ENCODE measurements around the gene FAM200B. TPM values are rescaled to one million over a fixed set of nuclear protein-coding genes. Genes with fewer than 3 reads are reported as not detected.
A peak's percentile ranks its signal among the peaks of the same experiment; 100 is the strongest.

FAM200B gene
- total RNA-seq, 6 experiments from 2014 or later, result 26.0 to 36.2 (median 34.3) TPM

DNA sequence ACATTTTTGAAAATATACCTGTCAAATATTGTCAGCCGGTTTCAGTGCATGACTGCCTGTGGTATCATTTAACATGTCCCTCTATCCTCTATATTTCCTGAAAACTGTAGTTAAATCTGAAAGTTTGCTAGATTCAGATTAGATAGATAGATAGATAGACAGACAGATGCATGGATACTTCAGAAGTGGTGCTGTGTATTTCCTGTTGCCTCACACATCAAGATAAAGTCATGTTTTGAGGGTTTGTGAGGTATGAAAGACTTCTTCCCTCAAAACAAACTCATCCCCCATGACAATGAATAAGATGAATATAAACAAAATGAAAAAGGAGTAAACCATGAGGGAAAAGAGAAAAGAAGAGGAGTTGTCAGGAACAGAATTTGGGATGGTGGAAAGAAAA, 15.2 kb downstream of the FAM200B start:
- TF ChIP-seq CTCF (IDR thresholded peaks at IDR 0.05), result no peak
- no peaks in the 10 kb centered on the region for H3K9me3 Mint-ChIP-seq
- DNase-seq, result no peak
- peaks cover 16% of the 10 kb centered on the region for H3K36me3 Mint-ChIP-seq (ENCODE audit: low read depth)
- peaks cover 44% of the 10 kb centered on the region for H3K4me1 Mint-ChIP-seq (ENCODE audit: low read depth)
- no peaks in the 10 kb centered on the region; the same call in none of the 2 replicates for H3K27me3 Mint-ChIP-seq (ENCODE audit: insufficient read depth)
- H3K27ac Mint-ChIP-seq, result no peak overlapping the region
- H3K4me3 Mint-ChIP-seq, result no peak overlapping the region

DNA sequence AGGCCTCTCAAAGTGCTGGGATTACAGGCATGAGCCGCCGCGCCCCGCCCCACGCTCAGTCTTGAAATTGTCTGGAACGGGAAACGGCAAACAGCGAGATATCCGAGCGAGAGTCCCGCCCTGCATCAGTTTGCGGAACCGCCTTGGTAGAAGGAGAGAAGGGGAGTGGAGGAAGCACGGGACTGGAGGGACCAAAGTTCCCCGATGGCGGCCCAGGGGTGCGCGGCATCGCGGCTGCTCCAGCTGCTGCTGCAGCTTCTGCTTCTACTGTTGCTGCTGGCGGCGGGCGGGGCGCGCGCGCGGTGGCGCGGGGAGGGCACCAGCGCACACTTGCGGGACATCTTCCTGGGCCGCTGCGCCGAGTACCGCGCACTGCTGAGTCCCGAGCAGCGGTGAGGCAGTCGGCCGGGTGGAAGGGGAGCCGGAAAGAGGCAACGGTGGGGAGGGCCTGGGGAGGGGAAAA, 21.3 kb downstream of the FAM200B start, which contains the start of gene BST1:
Gene BST1, plus strand, starts transcription at position 125 of the 463 bp plus-strand sequence. Its CDS starts 80 bp downstream, at position 205.
- DNase-seq, result peak; percentile 30
- H3K4me3 Mint-ChIP-seq, result peak within 1 kb of the TSS; percentile 82
- H3K9me3 Mint-ChIP-seq, result no peaks in the 10 kb centered on the region
- H3K27ac Mint-ChIP-seq, result no peak within 1 kb of the TSS; the same call in 1 of the 2 replicates
- peaks cover 3% of the 10 kb centered on the region for H3K27me3 Mint-ChIP-seq (ENCODE audit: insufficient read depth)
- TF ChIP-seq CTCF (IDR thresholded peaks at IDR 0.05), result no peak
- no peaks in the 10 kb centered on the region for H3K36me3 Mint-ChIP-seq (ENCODE audit: low read depth)
- H3K4me1 Mint-ChIP-seq (ENCODE audit: low read depth), result peaks cover 14% of the 10 kb centered on the region

GRCh38 chr4:15703439-15703838, 21.8 kb downstream of the FAM200B start:
- Mint-ChIP-seq H3K9me3 (no peaks in the 10 kb centered on the region), H3K27me3 (ENCODE audit: insufficient read depth) (peaks cover 3% of the 10 kb centered on the region), H3K4me3 (peak overlapping the region; percentile 70), H3K27ac (no peak overlapping the region), H3K4me1 (ENCODE audit: low read depth) (peaks cover 14% of the 10 kb centered on the region), H3K36me3 (ENCODE audit: low read depth) (no peaks in the 10 kb centered on the region)
- no peak for DNase-seq
- TF ChIP-seq CTCF (IDR thresholded peaks at IDR 0.05), result no peak

DNA sequence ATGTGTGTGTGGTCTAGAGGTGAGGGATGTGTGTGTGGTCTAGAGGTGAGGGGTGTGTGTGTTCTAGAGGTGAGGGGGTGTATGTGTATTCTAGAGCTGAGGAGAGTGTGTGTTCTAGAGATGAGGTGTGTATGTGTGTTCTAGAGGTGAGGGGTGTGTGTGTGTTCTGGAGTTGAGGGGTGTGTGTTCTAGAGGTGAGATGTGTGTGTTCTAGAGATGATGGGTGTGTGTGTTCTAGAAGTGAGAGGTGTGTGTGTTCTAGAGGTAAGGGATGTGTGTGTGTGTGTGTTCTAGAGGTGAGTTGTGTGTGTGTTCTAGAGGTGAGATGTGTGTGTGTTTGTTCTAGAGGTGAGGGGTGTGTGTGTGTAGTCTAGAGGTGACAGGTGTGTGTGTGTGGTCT, 22.5 kb downstream of the FAM200B start:
- peaks cover 3% of the 10 kb centered on the region for H3K27me3 Mint-ChIP-seq (ENCODE audit: insufficient read depth)
- H3K27ac Mint-ChIP-seq, result no peak overlapping the region
- no peak for TF ChIP-seq CTCF (IDR thresholded peaks at IDR 0.05)
- peaks cover 14% of the 10 kb centered on the region for H3K4me1 Mint-ChIP-seq (ENCODE audit: low read depth)
- H3K36me3 Mint-ChIP-seq (ENCODE audit: low read depth), result no peaks in the 10 kb centered on the region
- H3K4me3 Mint-ChIP-seq, result no peak overlapping the region
- no peaks in the 10 kb centered on the region for H3K9me3 Mint-ChIP-seq
- DNase-seq, result no peak

DNA sequence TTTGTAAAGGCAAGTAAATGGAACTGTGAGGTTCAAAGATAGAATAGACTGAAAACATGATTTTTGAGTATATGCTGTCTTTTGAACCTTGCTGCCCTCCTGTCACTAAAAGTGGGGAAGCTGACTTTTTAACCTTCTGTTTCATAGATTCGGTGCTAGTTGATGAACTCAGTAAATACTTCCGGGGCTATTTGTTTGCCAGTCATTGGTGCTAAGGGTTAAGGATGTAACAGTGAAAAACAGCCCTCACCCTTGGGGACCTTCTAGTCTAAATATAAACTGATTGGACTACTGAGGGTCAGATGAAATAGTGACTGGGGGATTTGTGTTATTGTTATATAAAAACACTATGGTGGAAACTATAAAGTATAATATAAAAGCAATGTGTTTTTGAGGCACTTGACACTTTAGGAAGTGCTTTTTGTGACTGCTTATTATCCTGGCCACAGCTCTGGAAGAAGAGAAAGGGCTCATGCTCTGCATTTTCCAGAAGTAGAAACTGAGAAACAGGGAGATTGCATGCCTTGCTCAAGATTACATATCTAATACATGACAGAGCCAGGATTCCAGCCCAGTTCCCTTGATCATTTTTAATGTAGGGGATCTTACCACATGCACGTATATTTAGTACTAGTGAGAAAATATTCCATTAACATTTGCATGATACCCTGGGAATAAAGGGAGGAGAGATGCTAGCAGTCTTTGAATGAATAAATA, 25.2 kb downstream of the FAM200B start:
- Mint-ChIP-seq H3K36me3 (ENCODE audit: low read depth) (no peaks in the 10 kb centered on the region), H3K9me3 (no peaks in the 10 kb centered on the region), H3K4me1 (ENCODE audit: low read depth) (peaks cover 14% of the 10 kb centered on the region), H3K27me3 (ENCODE audit: insufficient read depth) (peaks cover 3% of the 10 kb centered on the region), H3K4me3 (no peak overlapping the region), H3K27ac (no peak overlapping the region)
- TF ChIP-seq CTCF (IDR thresholded peaks at IDR 0.05), result no peak
- DNase-seq, result no peak
